ENCODE results near the gene YWHAH. TPM values are rescaled to one million over a fixed set of nuclear protein-coding genes. Genes with fewer than 3 reads are reported as not detected.
A peak's percentile ranks its signal among the peaks of the same experiment; 100 is the strongest.

The YWHAH gene
- total and polyA plus RNA-seq, 2 of the 8 experiments (the other 6 are each of a cell fraction or from before 2014, with no cell fraction given) = 146 to 247 TPM

GRCh38 chr22:31940506-31940905 is 3.8 kb upstream of the YWHAH start:
- H3K4me1 ChIP-seq (replicated peaks in 1 of 4; ENCODE audit: control insufficient read depth in 3 of 4, insufficient read depth in 4 of 4, low read length in 3 of 4) = peaks cover 0 to 6% (median 5%) of the 10 kb centered on the region in 4 experiments; a peak in 5 of 7 replicates
- H4K5ac ChIP-seq (ENCODE audit: insufficient read length, low read depth, low read length) = no peak overlapping the region
- 0 out of 2 replicates have a peak overlapping the region, but pooled peaks have one; percentile 8 for H2BK5ac ChIP-seq (ENCODE audit: low read depth, low read length)
- no peak overlapping the region for H2BK15ac ChIP-seq (ENCODE audit: low read length)
- H2BK120ac ChIP-seq (replicated peaks; ENCODE audit: low read depth, low read length) = no peak overlapping the region
- no peak overlapping the region for H3K4me2 ChIP-seq (ENCODE audit: insufficient read depth in 1 of 2, low read depth in 2 of 2, low read length in 2 of 2)
- no peak overlapping the region for H3K27ac ChIP-seq (ENCODE audit: low read depth, low read length)
- H3K56ac ChIP-seq (replicated peaks; ENCODE audit: insufficient read length, low read depth, low read length) = no peak overlapping the region
- no peaks in the 10 kb centered on the region for H3K27me3 ChIP-seq (replicated peaks in 1 of 4; ENCODE audit: control insufficient read depth in 3 of 4, extremely low read depth in 1 of 4, insufficient read depth in 3 of 4, low read length in 3 of 4)
- peaks cover 4% of the 10 kb centered on the region for H3K79me1 ChIP-seq (ENCODE audit: low read depth, low read length)
- no peak for DNase-seq (ENCODE audit: low read depth in 1 of 2, low spot score in 2 of 2)
- no peak overlapping the region for H2AK5ac ChIP-seq (ENCODE audit: low read depth, low read length)
- no peak overlapping the region for H3K23ac ChIP-seq (ENCODE audit: insufficient read length)
- no peaks in the 10 kb centered on the region for H3K9me3 ChIP-seq (ENCODE audit: insufficient read depth in 2 of 2, low read depth in 1 of 2, low read length in 1 of 2)
- no peak overlapping the region for H3K18ac ChIP-seq (ENCODE audit: extremely low read depth, low read length)
- H4K91ac ChIP-seq (replicated peaks; ENCODE audit: insufficient read length, low read length) = no peak overlapping the region
- H4K20me1 ChIP-seq (replicated peaks in 1 of 2; ENCODE audit: control insufficient read depth in 1 of 2, insufficient read depth in 2 of 2, low read length in 2 of 2) = peaks cover 0 to 3% of the 10 kb centered on the region in 2 experiments
- no peak overlapping the region for H2BK20ac ChIP-seq (ENCODE audit: low read length)
- no peak overlapping the region for H3K4me3 ChIP-seq (ENCODE audit: extremely low read depth in 1 of 4, insufficient read depth in 2 of 4, low read depth in 3 of 4, low read length in 4 of 4)
- no peak overlapping the region for H3K14ac ChIP-seq (ENCODE audit: insufficient read length)
- no peak overlapping the region; the same call in 1 of the 2 replicates for H4K8ac ChIP-seq (ENCODE audit: extremely low read depth, insufficient read depth, low read length)
- CTCF ChIA-PET (ENCODE audit: partially characterized antibody) = interaction anchor here (1.3 to 3.2 kb wide), 5 partner anchors 10 to 67 kb away, joined by 4 to 12 read pairs (median 6); no protein-coding TSS in a partner anchor
- peaks cover 0 to 1% (median 0%) of the 10 kb centered on the region in 4 experiments; a peak in 1 of 8 replicates for H3K36me3 ChIP-seq (ENCODE audit: control insufficient read depth in 2 of 4, insufficient read depth in 4 of 4, low read length in 3 of 4)
- H3K79me2 ChIP-seq (ENCODE audit: control insufficient read depth in 1 of 2, insufficient read depth in 2 of 2, low read length in 2 of 2) = peaks cover 6 to 7% of the 10 kb centered on the region in 2 experiments
- no peak overlapping the region for H2BK12ac ChIP-seq (ENCODE audit: low read depth, low read length)
- H2AFZ ChIP-seq (ENCODE audit: low read length) = no peak overlapping the region
- no peak overlapping the region for H3K9ac ChIP-seq (replicated peaks in 1 of 4; ENCODE audit: extremely low read depth in 1 of 4, low read depth in 3 of 4, low read length in 3 of 4)
- H3K23me2 ChIP-seq (ENCODE audit: low read depth, low read length) = peaks cover 8% of the 10 kb centered on the region; the same call in 1 of the 2 replicates
- FAIRE-seq = no peak
- POLR2A ChIA-PET (ENCODE audit: partially characterized antibody) = interaction anchor here (0.6 to 1.9 kb wide), 5 partner anchors 10 to 195 kb away, joined by 3 to 5 read pairs (median 4); partner anchors contain the start of gene DEPDC5
- WGBS, 2 experiments (ENCODE audit: extremely low coverage in 1 of 2, insufficient coverage in 1 of 2, insufficient read length in 1 of 2, insufficient replicate concordance in 2 of 2, low coverage in 1 of 2, low lambda C conversion rate in 2 of 2, missing lambda C conversion rate in 1 of 2) = 85% methylated on average over 9 of the region's 9 CpGs; no CpG with 5 or more reads in 1 of the 2 experiments
- no peak overlapping the region for H3K4ac ChIP-seq (replicated peaks; ENCODE audit: insufficient read length, low read depth, low read length)
- TF ChIP-seq NANOG (IDR thresholded peaks at IDR 0.05; ENCODE audit: insufficient read depth, low read depth, low read length, poor library complexity, severe bottlenecking) (no peak), RFX5 (IDR thresholded peaks at IDR 0.05; ENCODE audit: borderline replicate concordance, low read depth, low read length) (no peak), FOSL1 (IDR thresholded peaks at IDR 0.05; ENCODE audit: insufficient read depth, low read depth, low read length) (no peak), CTCF (IDR thresholded peaks at IDR 0.05; ENCODE audit: control extremely low read depth in 1 of 3, insufficient read depth in 1 of 3, low read depth in 1 of 3, low read length in 3 of 3) (no peak), EZH2 (IDR thresholded peaks at IDR 0.05; ENCODE audit: low read depth, low read length, severe bottlenecking) (no peak)

Measured in H1 (cell line).